ENCODE data around the gene BBS2. TPM values are rescaled to one million over a fixed set of nuclear protein-coding genes. Genes with fewer than 3 reads are reported as not detected.

The BBS2 gene
- polyA plus RNA-seq, 1 donor from 2014 or later, result 197 TPM

GRCh38 chr16:56551796-56552738 lies 32.2 kb upstream of the BBS2 start:
- H3F3A ChIP-seq (ENCODE audit: insufficient read depth, low read length, poor library complexity, severe bottlenecking), result no peaks in the 10 kb centered on the region
- H3K9me2 ChIP-seq (ENCODE audit: insufficient read depth, low read length), result no peaks in the 10 kb centered on the region
- no peaks in the 10 kb centered on the region for H3K79me2 ChIP-seq (replicated peaks; ENCODE audit: insufficient read depth, low read length)
- no peaks in the 10 kb centered on the region for H4K20me1 ChIP-seq (ENCODE audit: insufficient read depth)
- TF ChIP-seq EP300 (conservative IDR thresholded peaks at IDR 0.05; ENCODE audit: poor library complexity, severe bottlenecking) (no peak), CTCF (IDR thresholded peaks at IDR 0.05; ENCODE audit: poor library complexity, severe bottlenecking) (no peak), EZH2 (IDR thresholded peaks at IDR 0.05; ENCODE audit: borderline replicate concordance, insufficient read depth, low read length, poor library complexity, severe bottlenecking) (no peak), MXI1 (conservative IDR thresholded peaks at IDR 0.05; ENCODE audit: poor library complexity, severe bottlenecking) (no peak), TAF1 (IDR thresholded peaks at IDR 0.05; ENCODE audit: low read depth) (no peak), REST (IDR thresholded peaks at IDR 0.05; ENCODE audit: borderline replicate concordance) (no peak), RAD21 (conservative IDR thresholded peaks at IDR 0.05) (no peak), SMC3 (conservative IDR thresholded peaks at IDR 0.05; ENCODE audit: poor library complexity) (no peak)
- no peak overlapping the region for H2AFZ ChIP-seq (ENCODE audit: low read depth, low read length)
- H3K4me2 ChIP-seq (ENCODE audit: low read length), result no peak overlapping the region
- no peak overlapping the region for H3K27ac ChIP-seq (ENCODE audit: low read length)
- H3K36me3 ChIP-seq (ENCODE audit: insufficient read depth, low read length), result no peaks in the 10 kb centered on the region
- no peaks in the 10 kb centered on the region for H3K27me3 ChIP-seq (ENCODE audit: insufficient read depth, low read depth, low read length)
- H3K9me3 ChIP-seq (ENCODE audit: low read length), result no peaks in the 10 kb centered on the region
- H3K9ac ChIP-seq (ENCODE audit: low read length), result no peak overlapping the region
- no peak overlapping the region for H3K4me3 ChIP-seq (ENCODE audit: low read length)

GRCh38 chr16:56549744-56550385 lies 30.0 kb upstream of the BBS2 start:
- Histone ChIP-seq H3K79me2 (replicated peaks; ENCODE audit: insufficient read depth, low read length) (no peaks in the 10 kb centered on the region), H3F3A (ENCODE audit: insufficient read depth, low read length, poor library complexity, severe bottlenecking) (no peaks in the 10 kb centered on the region)

More at GRCh38 chr16:56549744-56550385, 30.0 kb upstream of the BBS2 start:
- Histone ChIP-seq H3K9me3 (ENCODE audit: low read length) (no peaks in the 10 kb centered on the region), H4K20me1 (ENCODE audit: insufficient read depth) (no peaks in the 10 kb centered on the region), H3K9ac (ENCODE audit: low read length) (no peak overlapping the region), H3K27ac (ENCODE audit: low read length) (no peak overlapping the region), H3K9me2 (ENCODE audit: insufficient read depth, low read length) (no peaks in the 10 kb centered on the region), H3K4me2 (ENCODE audit: low read length) (no peak overlapping the region), H3K36me3 (ENCODE audit: insufficient read depth, low read length) (no peaks in the 10 kb centered on the region), H2AFZ (ENCODE audit: low read depth, low read length) (no peak overlapping the region), H3K4me3 (ENCODE audit: low read length) (no peak overlapping the region), H3K27me3 (ENCODE audit: insufficient read depth, low read depth, low read length) (no peaks in the 10 kb centered on the region)
- no peak for TF ChIP-seq SMC3 (conservative IDR thresholded peaks at IDR 0.05; ENCODE audit: poor library complexity)
- TF ChIP-seq POLR2AphosphoS5 (IDR thresholded peaks at IDR 0.05), result no peak
- no peak for TF ChIP-seq REST (IDR thresholded peaks at IDR 0.05; ENCODE audit: borderline replicate concordance)
- no peak for TF ChIP-seq CTCF (IDR thresholded peaks at IDR 0.05; ENCODE audit: poor library complexity, severe bottlenecking)
- no peak for TF ChIP-seq EZH2 (IDR thresholded peaks at IDR 0.05; ENCODE audit: borderline replicate concordance, insufficient read depth, low read length, poor library complexity, severe bottlenecking)
- no peak for TF ChIP-seq EP300 (conservative IDR thresholded peaks at IDR 0.05; ENCODE audit: poor library complexity, severe bottlenecking)
- TF ChIP-seq RAD21 (conservative IDR thresholded peaks at IDR 0.05), result no peak
- no peak for TF ChIP-seq MXI1 (conservative IDR thresholded peaks at IDR 0.05; ENCODE audit: poor library complexity, severe bottlenecking)
- no peak for TF ChIP-seq TAF1 (IDR thresholded peaks at IDR 0.05; ENCODE audit: low read depth)
